Chondrocyte (in vitro differentiated cells): Measurements from ENCODE around the gene MORC4. TPM values are rescaled to one million over a fixed set of nuclear protein-coding genes. Genes with fewer than 3 reads are reported as not detected.

ENCODE experiments used
- DNase-seq: peaks from one replicate; pipeline ENCODE4 v3.0.0; 2021; ENCODE audit warnings: mixed read lengths, low spot score
- H3K27ac Mint-ChIP-seq: one replicate; pipeline ENCODE4 v1.8.0; 2021; ENCODE audit warnings: mild to moderate bottlenecking, moderate library complexity, mixed read lengths; ENCODE audit not compliant: unreplicated experiment
- H3K27me3 Mint-ChIP-seq: 2 replicates; pipeline ENCODE4 v1.8.0; 2021; ENCODE audit warnings: low read depth, mixed read lengths
- H3K36me3 Mint-ChIP-seq: 2 replicates; pipeline ENCODE4 v1.8.0; 2021; ENCODE audit warnings: low read depth, mixed read lengths
- H3K4me1 Mint-ChIP-seq: 2 replicates; pipeline ENCODE4 v1.8.0; 2021; ENCODE audit warnings: low read depth, mild to moderate bottlenecking, mixed read lengths
- H3K4me3 Mint-ChIP-seq: one replicate; pipeline ENCODE4 v1.8.0; 2021; ENCODE audit warnings: mild to moderate bottlenecking, moderate library complexity, mixed read lengths; ENCODE audit not compliant: unreplicated experiment
- H3K9me3 Mint-ChIP-seq: 2 replicates; pipeline ENCODE4 v1.8.0; 2021; ENCODE audit warnings: low read depth, mixed read lengths
- total RNA-seq: library from RNA; stranded (reverse); gene quantifications from 3 replicates; pipeline ENCODE4 v1.2.1, GENCODE V29; 2021
- TF ChIP-seq, protein P1 (sequence below): fragments of 200-600 bp; sonication (generic); IDR thresholded peaks from 2 replicates; pipeline ENCODE4 v1.5.0; 2021; ENCODE audit warnings: antibody characterized with exemption, mild to moderate bottlenecking, moderate library complexity

Gene MORC4
- total RNA-seq, 1 donor from 2014 or later = 35.6 TPM

GRCh38 chrX:106950381-106950780 is 49.6 kb downstream of the MORC4 start:
- Mint-ChIP-seq H3K27me3 (no peaks in the 10 kb centered on the region), H3K9me3 (no peaks in the 10 kb centered on the region), H3K36me3 (no peaks in the 10 kb centered on the region), H3K4me1 (peaks cover 9% of the 10 kb centered on the region), H3K4me3 (no peak overlapping the region), H3K27ac (no peak overlapping the region)
- DNase-seq = no peak
- TF ChIP-seq, protein P1, sequence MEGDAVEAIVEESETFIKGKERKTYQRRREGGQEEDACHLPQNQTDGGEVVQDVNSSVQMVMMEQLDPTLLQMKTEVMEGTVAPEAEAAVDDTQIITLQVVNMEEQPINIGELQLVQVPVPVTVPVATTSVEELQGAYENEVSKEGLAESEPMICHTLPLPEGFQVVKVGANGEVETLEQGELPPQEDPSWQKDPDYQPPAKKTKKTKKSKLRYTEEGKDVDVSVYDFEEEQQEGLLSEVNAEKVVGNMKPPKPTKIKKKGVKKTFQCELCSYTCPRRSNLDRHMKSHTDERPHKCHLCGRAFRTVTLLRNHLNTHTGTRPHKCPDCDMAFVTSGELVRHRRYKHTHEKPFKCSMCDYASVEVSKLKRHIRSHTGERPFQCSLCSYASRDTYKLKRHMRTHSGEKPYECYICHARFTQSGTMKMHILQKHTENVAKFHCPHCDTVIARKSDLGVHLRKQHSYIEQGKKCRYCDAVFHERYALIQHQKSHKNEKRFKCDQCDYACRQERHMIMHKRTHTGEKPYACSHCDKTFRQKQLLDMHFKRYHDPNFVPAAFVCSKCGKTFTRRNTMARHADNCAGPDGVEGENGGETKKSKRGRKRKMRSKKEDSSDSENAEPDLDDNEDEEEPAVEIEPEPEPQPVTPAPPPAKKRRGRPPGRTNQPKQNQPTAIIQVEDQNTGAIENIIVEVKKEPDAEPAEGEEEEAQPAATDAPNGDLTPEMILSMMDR = no peak

- Mint-ChIP-seq H3K4me1 (no peaks in the 10 kb centered on the region), H3K27me3 (no peaks in the 10 kb centered on the region), H3K4me3 (no peak overlapping the region), H3K27ac (no peak overlapping the region), H3K9me3 (no peaks in the 10 kb centered on the region), H3K36me3 (no peaks in the 10 kb centered on the region)
- TF ChIP-seq, protein P1 = no peak
- DNase-seq = no peak
Observed at GRCh38 chrX:106949366-106949765, 50.6 kb downstream of the MORC4 start.

- H3K27ac Mint-ChIP-seq = no peak overlapping the region
- H3K36me3 Mint-ChIP-seq = no peaks in the 10 kb centered on the region
- TF ChIP-seq, protein P1 = no peak
- no peaks in the 10 kb centered on the region for H3K9me3 Mint-ChIP-seq
- no peak overlapping the region for H3K4me3 Mint-ChIP-seq
- no peak for DNase-seq
- H3K4me1 Mint-ChIP-seq = no peaks in the 10 kb centered on the region
- H3K27me3 Mint-ChIP-seq = no peaks in the 10 kb centered on the region
Observed at GRCh38 chrX:106948641-106949040, 51.4 kb downstream of the MORC4 start.

- H3K4me3 Mint-ChIP-seq = no peak overlapping the region
- DNase-seq = no peak
- TF ChIP-seq, protein P1 = no peak
- no peaks in the 10 kb centered on the region for H3K4me1 Mint-ChIP-seq
- H3K27ac Mint-ChIP-seq = no peak overlapping the region
- peaks cover 7% of the 10 kb centered on the region for H3K36me3 Mint-ChIP-seq
- H3K27me3 Mint-ChIP-seq = no peaks in the 10 kb centered on the region
- no peaks in the 10 kb centered on the region for H3K9me3 Mint-ChIP-seq
Observed at GRCh38 chrX:106946464-106946863, 53.5 kb downstream of the MORC4 start.

GRCh38 chrX:106940068-106940467 is 59.9 kb downstream of the MORC4 start:
- Mint-ChIP-seq H3K9me3 (no peaks in the 10 kb centered on the region), H3K27ac (no peak overlapping the region), H3K36me3 (peaks cover 7% of the 10 kb centered on the region), H3K27me3 (no peaks in the 10 kb centered on the region), H3K4me3 (no peak overlapping the region), H3K4me1 (peaks cover 4% of the 10 kb centered on the region)
- TF ChIP-seq, protein P1 = no peak
- no peak for DNase-seq
